GM23248 (cell line): ENCODE results near the gene MYBPC1.

Experiments used
- EZH2 ChIP-seq: fragments of 200-600 bp; sonication (generic); IDR thresholded peaks from 2 replicates; pipeline ENCODE4 v1.6.1; 2018; ENCODE audit warnings: antibody characterized with exemption, mild to moderate bottlenecking; ENCODE audit not compliant: insufficient read depth, poor library complexity, severe bottlenecking
- EZH2phosphoT487 ChIP-seq: fragments of 200-600 bp; sonication (generic); IDR thresholded peaks from 2 replicates; pipeline ENCODE4 v1.6.1; 2018; ENCODE audit warnings: antibody characterized with exemption, moderate library complexity, mild to moderate bottlenecking, low read depth; ENCODE audit not compliant: insufficient read depth

GRCh38 chr12:101720118-101720517 lies 125.3 kb downstream of the MYBPC1 start:
- TF ChIP-seq EZH2 = no peak
- TF ChIP-seq EZH2phosphoT487 = no peak
